H1 (cell line): ENCODE measurements around the gene LRRC25.

Source experiments
- BRCA1 ChIP-seq: IDR thresholded peaks from 2 replicates; pipeline ENCODE4 v1.6.1; 2012; ENCODE audit warnings: low read depth, low read length, improper control_type of control experiment
- CHD1 ChIP-seq: IDR thresholded peaks from 2 replicates; pipeline ENCODE4 v1.6.1; 2012; ENCODE audit warnings: low read depth, low read length, improper control_type of control experiment
- CREB1 ChIP-seq: IDR thresholded peaks from 2 replicates; pipeline ENCODE4 v1.6.1; 2012; ENCODE audit warnings: inconsistent platforms
- EGR1 ChIP-seq: IDR thresholded peaks from 2 replicates; pipeline ENCODE4 v1.6.1; 2011; ENCODE audit warnings: low read depth, low read length, borderline replicate concordance
- EZH2 ChIP-seq: fragments of 200-600 bp; sonication (generic); IDR thresholded peaks from 2 replicates; pipeline ENCODE4 v1.7.1; 2012; ENCODE audit warnings: low read depth, mild to moderate bottlenecking, moderate library complexity, low read length, inconsistent platforms; ENCODE audit not compliant: severe bottlenecking
- JUND ChIP-seq: IDR thresholded peaks from 2 replicates; pipeline ENCODE4 v1.6.1; 2011; ENCODE audit warnings: mild to moderate bottlenecking, improper control_type of control experiment, low read length
- RAD21 ChIP-seq, 2 experiments: IDR thresholded peaks in 1 of 2; conservative IDR thresholded peaks in 1 of 2; 2 replicates each; pipeline ENCODE4 v1.6.1; 2011; ENCODE audit warnings: low read depth in 2 of 2, low read length in 2 of 2, improper control_type of control experiment in 1 of 2, inconsistent platforms in 1 of 2, mild to moderate bottlenecking in 1 of 2, moderate library complexity in 1 of 2
- SIRT6 ChIP-seq: IDR thresholded peaks from one replicate; pipeline ENCODE4 v1.7.1; 2012; ENCODE audit warnings: low read length, inconsistent platforms
- SP1 ChIP-seq: IDR thresholded peaks from 2 replicates; pipeline ENCODE4 v1.6.1; 2011; ENCODE audit warnings: low read depth, low read length
- SRF ChIP-seq: IDR thresholded peaks from 2 replicates; pipeline ENCODE4 v1.6.1; 2011; ENCODE audit warnings: mild to moderate bottlenecking, low read depth, low read length, moderate library complexity
- TEAD4 ChIP-seq: IDR thresholded peaks from 2 replicates; pipeline ENCODE4 v1.6.1; 2012; ENCODE audit warnings: low read depth, low read length, inconsistent platforms, mixed read lengths
- TF ChIP-seq, protein P1 (sequence below), 3 experiments: IDR thresholded peaks; 1 replicate in 2 of 3; 2 replicates in 1 of 3; pipeline versions ENCODE4 v1.5.1 to v1.6.1; 2011; ENCODE audit warnings: low read length in 3 of 3, mild to moderate bottlenecking in 3 of 3, inconsistent platforms in 2 of 3, low read depth in 1 of 3, moderate library complexity in 1 of 3; ENCODE audit not compliant: insufficient read depth in 1 of 3; ENCODE audit errors: control extremely low read depth in 1 of 3
- TF ChIP-seq, protein P2 (sequence below): IDR thresholded peaks from 2 replicates; pipeline ENCODE4 v1.6.1; 2012; ENCODE audit warnings: inconsistent platforms

DNA sequence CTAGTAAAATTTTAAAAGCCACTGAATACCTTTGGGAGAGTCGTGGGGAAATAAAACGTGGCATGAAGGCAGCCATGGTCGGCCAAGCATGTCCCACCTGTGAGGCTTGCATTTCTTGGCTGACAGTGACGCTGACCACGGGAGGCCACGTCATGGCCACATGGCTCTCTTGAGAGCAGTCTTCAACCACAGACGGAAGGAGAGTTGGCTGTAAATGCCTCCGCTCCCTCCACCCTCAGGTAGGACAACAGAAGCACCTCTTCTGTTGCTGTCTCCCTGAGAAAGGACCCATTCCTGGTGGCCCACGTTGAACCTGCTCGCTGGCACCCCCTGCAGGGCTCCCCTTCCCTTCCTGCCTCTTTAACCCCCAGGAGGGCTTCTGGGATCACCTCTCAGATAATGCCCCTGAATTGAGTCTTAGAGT is 10.6 kb upstream of the LRRC25 start:
- no peak for TF ChIP-seq JUND
- TF ChIP-seq BRCA1 = no peak
- TF ChIP-seq, protein P1, sequence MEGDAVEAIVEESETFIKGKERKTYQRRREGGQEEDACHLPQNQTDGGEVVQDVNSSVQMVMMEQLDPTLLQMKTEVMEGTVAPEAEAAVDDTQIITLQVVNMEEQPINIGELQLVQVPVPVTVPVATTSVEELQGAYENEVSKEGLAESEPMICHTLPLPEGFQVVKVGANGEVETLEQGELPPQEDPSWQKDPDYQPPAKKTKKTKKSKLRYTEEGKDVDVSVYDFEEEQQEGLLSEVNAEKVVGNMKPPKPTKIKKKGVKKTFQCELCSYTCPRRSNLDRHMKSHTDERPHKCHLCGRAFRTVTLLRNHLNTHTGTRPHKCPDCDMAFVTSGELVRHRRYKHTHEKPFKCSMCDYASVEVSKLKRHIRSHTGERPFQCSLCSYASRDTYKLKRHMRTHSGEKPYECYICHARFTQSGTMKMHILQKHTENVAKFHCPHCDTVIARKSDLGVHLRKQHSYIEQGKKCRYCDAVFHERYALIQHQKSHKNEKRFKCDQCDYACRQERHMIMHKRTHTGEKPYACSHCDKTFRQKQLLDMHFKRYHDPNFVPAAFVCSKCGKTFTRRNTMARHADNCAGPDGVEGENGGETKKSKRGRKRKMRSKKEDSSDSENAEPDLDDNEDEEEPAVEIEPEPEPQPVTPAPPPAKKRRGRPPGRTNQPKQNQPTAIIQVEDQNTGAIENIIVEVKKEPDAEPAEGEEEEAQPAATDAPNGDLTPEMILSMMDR (IDR thresholded peaks at IDR 0.05; ENCODE audit: control extremely low read depth in 1 of 3, insufficient read depth in 1 of 3, low read depth in 1 of 3, low read length in 3 of 3) = peak; percentile 63 to 82 (median 72)
- no peak for TF ChIP-seq CREB1
- TF ChIP-seq RAD21 (IDR thresholded peaks at IDR 0.05 in 1 of 2, conservative IDR thresholded peaks at IDR 0.05 in 1 of 2; ENCODE audit: low read depth in 2 of 2, low read length in 2 of 2) = peak; percentile 62 to 69
- TF ChIP-seq SIRT6 = no peak
- TF ChIP-seq SP1 = no peak
- TF ChIP-seq SRF = no peak
- TF ChIP-seq, protein P2, sequence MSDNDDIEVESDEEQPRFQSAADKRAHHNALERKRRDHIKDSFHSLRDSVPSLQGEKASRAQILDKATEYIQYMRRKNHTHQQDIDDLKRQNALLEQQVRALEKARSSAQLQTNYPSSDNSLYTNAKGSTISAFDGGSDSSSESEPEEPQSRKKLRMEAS = 0 out of 2 replicates have a peak, but pooled peaks have one; percentile 14
- TF ChIP-seq EZH2 = no peak
- TF ChIP-seq EGR1 = no peak
- no peak for TF ChIP-seq CHD1
- TF ChIP-seq TEAD4 = no peak
